ENCODE data around the gene STX18.

The STX18 gene

DNA sequence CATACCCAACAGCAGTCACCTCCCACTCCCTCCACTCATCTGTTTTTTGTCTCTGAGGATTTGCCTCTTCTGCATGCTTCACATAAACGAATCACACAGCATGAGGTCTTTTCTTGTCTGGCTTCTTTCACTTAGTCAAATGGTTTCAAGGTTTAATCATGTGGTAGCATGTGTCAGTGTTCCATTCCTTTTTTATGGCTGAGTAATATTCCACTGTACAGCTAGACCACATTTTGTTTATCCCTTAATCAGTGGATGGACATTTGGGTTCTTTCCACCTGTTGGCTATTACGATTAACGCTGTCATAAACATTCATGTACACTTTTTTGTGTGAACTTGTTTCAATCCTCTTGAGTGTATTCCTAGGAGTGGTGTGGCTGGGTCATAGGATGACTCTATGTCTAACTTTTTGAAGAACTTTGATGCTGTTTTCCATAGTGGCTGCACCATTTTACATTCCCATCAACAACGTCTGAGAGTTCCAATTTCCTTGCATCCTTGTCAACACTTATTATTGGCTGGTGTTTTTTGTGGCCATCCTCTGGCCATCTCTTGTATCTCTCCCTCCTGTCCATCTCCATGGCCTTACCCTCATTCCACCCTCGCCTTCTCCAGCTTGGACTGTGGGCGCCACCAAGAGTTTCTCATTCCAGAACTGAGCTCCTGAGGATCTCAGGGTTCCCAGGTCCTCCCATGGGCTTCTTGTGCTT lies 167.3 kb downstream of the STX18 start:
- DNase-seq: no peak
